ENCODE measurements around the gene CEP41.

- TF ChIP-seq GATA2 (IDR thresholded peaks at IDR 0.05; ENCODE audit: low read depth, low read length) (no peak), GATA3 (IDR thresholded peaks at IDR 0.05; ENCODE audit: low read depth, low read length) (no peak)
These were observed 47.8 kb upstream of the CEP41 start for GRCh38 chr7:130488392-130489139.
